ENCODE results near the gene MEF2C.

MEF2C gene

GRCh38 chr5:88685591-88686541 lies 197.1 kb downstream of the MEF2C start:
- no peak for DNase-seq (ENCODE audit: low spot score)
- no peak for TF ChIP-seq CTCF (IDR thresholded peaks at IDR 0.05; ENCODE audit: extremely low read depth, missing control alignments)

DNA sequence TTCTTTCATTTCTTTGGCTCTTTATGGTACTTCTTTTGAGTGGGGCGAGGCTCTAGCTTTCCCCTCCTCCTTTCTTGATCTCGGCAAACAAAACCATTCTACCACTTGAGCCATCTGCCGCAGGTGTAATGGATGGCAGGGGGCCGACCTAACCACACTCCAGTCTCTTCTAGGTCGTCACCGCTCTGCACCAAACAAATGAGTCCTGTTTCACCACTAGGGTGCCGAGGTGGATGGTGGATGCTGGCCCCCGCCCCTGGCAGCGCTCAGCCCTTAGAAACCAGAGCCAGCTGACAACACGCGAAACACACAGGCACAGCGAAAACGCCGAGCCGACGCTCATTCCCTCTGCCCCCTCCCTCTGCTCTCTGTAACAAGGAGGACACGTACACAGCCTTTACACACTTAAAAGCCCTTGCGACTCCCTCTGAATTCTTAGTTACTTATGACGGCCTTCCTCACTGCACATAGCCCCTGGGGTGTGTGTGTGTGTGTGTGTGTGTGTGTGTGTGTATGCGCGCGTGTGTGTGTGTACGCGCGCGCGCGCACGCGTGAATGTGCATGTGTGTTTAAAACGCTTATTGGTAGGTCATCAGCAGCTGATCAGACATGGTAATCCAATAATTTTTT lies 199.4 kb downstream of the MEF2C start:
- DNase-seq (ENCODE audit: low spot score), result no peak
- TF ChIP-seq CTCF (IDR thresholded peaks at IDR 0.05; ENCODE audit: extremely low read depth, missing control alignments), result no peak

DNA sequence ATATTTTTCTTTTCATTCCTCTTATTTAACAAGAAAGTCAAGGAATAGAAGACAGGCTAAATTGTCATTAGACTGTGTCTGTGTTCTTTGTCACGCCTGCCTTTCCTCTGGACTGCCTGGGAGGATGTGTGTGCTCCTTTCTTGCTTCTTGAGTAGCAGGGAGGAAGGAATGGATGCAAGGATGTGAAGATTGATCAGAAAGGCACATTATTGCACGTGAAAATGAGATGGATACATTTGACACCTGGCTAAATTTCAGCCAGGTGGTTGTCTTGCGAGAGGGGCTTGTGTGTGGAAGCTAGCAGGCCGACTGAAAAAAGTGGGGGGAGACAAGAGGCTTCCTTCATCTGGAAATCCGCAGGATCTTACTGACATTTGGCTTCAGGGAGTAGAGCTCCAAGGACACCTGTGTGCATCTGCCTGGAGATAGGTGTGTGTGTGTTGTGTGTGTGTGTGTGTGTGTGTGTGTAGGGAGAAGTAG lies 200.1 kb downstream of the MEF2C start:
- no peak for TF ChIP-seq CTCF (IDR thresholded peaks at IDR 0.05; ENCODE audit: extremely low read depth, missing control alignments)
- DNase-seq (ENCODE audit: low spot score), result no peak

DNA sequence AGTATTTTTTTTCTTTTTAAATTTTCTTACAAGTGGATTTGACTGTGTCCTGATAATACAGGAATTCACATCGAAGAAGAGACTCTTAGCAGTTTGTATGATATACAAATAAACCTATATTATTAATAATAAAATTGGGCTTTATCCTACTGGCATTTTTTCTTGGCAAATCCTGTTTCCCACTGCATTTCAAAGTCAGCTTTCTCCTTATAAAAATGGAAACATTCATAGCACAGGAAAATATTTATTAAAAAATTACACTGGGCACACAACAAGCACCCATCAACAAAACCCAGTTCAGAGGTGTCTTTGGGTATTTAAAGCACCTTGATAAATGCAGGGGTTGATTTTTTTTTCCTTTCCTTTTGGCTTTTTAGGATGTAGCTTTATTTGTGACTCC lies 200.9 kb downstream of the MEF2C start:
- TF ChIP-seq CTCF (IDR thresholded peaks at IDR 0.05; ENCODE audit: extremely low read depth, missing control alignments), result no peak

GRCh38 chr5:88681211-88681803 lies 201.7 kb downstream of the MEF2C start:
- no peak for DNase-seq (ENCODE audit: low spot score)

More for the DNA sequence above, 200.9 kb downstream of the MEF2C start:
- DNase-seq (ENCODE audit: low spot score), result no peak

DNA sequence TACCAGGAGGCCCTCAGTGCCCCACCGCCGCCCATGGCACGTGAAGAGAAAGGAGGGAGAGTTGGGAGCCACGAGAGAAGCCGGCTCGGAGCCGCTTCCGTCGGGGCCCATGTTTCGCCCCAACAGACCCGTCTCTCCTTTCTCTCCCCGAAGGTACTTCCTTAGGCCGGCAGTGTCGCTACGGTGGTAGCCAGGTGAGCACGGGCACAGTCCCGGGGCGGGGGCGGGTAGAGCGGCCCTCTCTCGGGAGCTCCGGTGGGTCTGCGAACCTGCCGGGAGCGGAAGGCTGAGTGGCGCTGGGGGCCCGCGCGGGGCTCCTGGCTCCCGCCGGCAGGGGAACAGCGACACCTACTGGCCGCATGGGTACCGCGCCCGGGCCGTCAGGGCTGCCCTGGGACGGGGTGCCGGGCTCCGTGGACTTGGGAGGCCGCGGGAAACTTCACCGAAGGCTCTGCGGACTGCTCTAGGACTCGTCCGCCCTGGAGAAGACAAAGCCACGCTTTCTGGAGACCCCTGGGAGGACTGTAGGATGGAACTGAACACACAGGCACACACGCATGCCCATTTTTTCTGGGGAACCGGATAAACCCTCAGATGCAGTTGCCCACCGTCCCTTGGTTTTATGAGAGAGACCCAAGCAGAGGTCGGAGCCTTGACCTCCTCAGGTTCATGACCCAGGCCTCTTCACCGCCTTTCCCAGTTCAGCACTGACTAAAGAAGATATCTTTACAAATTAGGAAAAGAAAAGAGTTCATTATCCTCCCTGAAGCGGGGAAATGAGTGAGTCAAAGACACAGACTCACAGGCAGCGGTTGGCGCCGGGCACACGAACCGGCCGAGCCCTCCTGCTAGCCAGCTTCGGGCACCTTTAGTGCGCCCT lies 202.5 kb downstream of the MEF2C start:
- DNase-seq (ENCODE audit: low spot score), result peak; percentile 89
- peak; percentile 96 for TF ChIP-seq CTCF (IDR thresholded peaks at IDR 0.05; ENCODE audit: extremely low read depth, missing control alignments)

More at GRCh38 chr5:88681211-88681803, 201.7 kb downstream of the MEF2C start:
- no peak for TF ChIP-seq CTCF (IDR thresholded peaks at IDR 0.05; ENCODE audit: extremely low read depth, missing control alignments)
